Tibial nerve (tissue), 4 donors: ENCODE measurements around the gene ELL.

Experiments
- CTCF ChIP-seq, 5 experiments: fragments of 200-600 bp in 3 of 5; fragments of 450-650 bp in 2 of 5; sonication (generic) in 3 of 5; IDR thresholded peaks; one replicate each; pipeline ENCODE4 v1.5.1; 2016 to 2019; ENCODE audit warnings: antibody characterized with exemption in 5 of 5, mild to moderate bottlenecking in 3 of 5, moderate library complexity in 2 of 5
- EP300 ChIP-seq, 2 donors: sonication (generic); formaldehyde crosslinking; IDR thresholded peaks; one replicate each; pipeline ENCODE4 v1.6.1; 2017; ENCODE audit warnings: antibody characterized with exemption in 2 of 2, mild to moderate bottlenecking in 1 of 2
- POLR2A ChIP-seq, 2 donors: fragments of 450-650 bp; IDR thresholded peaks; one replicate each; pipeline ENCODE4 v1.6.1; 2017; ENCODE audit warnings: antibody characterized with exemption in 2 of 2, mild to moderate bottlenecking in 2 of 2, moderate library complexity in 2 of 2

DNA sequence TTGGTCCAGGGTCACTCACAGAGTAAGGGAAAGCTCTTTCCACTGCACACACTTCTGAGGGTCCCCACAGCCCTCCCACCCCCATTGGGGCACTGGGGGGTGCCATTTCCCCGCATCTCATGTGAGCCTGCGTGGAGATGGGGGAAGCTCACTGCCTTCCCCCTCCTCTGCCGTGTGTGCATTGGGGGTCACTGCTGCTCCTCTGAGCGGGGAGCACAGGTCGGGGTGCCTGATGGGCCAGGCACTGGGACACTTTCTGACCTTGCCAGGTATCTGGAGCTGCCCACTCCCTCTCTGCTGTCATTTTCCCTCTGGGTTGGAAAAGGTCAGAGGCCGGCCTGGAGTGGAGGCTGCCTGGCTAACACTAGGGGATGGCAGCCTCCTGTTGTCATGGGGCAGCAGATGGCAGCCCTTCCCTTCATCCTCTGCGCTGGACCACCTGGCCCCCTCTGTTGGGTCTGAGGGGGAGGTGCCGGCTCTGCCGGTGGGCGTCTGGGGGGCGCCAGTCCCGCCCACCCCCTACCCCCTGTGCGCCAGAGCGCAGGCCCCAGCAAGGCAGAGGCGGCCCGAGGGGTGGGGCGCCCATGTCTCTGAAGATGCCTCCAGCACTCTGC lies 93.6 kb downstream of the ELL start:
- TF ChIP-seq EP300 (IDR thresholded peaks at IDR 0.05) (no peak), CTCF (IDR thresholded peaks at IDR 0.05) (no peak), POLR2A (IDR thresholded peaks at IDR 0.05) (no peak)
